Putamen (tissue), 1 donor: Measurements from ENCODE around the gene OR52N1.

Source experiments
- DNase-seq: peaks from one replicate; pipeline ENCODE4 v3.0.0-alpha.2; 2016; ENCODE audit warnings: low spot score

OR52N1 gene

GRCh38 chr11:5791165-5791564 is at the start of gene OR52N1:
TSS of gene OR52N1 (minus strand) at chr11:5791265. CDS start at chr11:5788816, 2,449 bp downstream.
- no peak for DNase-seq

DNA sequence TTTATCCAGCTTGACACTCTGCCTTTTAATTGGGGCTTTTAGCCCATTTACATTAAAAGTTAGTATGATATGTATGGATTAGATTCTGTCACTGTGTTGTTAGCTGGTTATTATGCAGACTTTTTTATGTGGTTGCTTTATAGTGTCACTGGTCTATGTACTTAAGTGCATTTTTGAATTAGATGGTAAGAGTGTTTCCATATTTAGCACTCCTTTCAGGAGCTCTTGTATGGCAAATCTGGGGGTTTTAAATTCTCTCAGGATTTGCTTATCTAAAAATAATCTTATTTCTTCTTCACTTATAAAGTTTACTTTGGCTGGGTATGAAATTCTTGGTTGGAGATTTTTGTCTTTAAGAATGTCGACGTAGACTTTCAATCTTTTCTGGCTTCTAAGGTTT is 46.6 kb upstream of the OR52N1 start:
- DNase-seq = no peak

DNA sequence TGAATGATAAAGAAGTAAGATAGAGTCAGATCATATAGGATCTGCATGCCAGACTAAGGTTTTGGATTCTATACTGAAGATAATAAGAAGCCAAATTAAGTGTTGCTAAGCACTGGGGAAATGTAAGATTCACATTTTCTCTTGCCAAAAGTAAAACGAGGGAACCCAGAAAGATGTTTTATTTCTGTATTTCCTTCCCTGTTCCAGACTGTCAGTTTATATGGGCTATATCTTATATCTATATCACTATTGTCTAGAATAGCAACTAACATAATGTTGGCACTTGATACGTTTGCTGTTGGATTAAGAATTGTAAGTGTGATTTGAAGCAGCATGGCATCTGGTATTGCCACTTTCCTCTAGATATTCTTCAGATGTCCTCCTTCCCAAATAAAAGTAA is 42.4 kb upstream of the OR52N1 start:
- DNase-seq = no peak

GRCh38 chr11:5831196-5831829 is 40.2 kb upstream of the OR52N1 start:
- no peak for DNase-seq

DNA sequence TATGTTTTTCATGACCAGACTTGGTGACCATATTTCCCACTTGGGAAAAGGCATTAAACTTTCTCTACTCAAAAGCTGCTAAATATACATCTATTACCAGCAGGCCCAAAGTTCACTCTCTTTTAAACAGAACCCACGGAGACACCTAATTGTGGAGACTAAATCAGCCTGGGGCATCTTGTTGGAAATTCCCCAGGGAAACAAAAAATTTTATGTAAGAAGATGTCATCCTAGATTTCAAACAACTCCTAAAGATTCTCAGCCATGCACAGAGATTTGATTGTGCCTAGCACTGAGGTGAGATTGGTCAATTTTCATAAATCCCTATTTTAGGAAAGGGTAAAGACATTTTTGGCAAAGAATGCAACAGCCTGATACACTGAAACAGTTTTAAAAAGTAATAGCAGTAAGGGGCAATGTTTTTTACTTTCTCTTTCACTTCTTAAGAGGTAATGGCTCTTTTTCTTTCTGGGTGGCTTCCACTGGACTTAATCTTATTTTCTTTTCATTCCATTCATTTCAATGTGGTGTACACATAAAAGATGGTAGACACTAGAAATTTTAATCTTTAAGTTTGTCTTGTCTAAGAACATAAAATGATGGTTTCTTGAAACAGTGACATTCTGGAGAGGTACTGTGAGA is 27.3 kb upstream of the OR52N1 start:
- DNase-seq = no peak

- DNase-seq = no peak
These were observed 24.5 kb upstream of the OR52N1 start for GRCh38 chr11:5815534-5815933.

GRCh38 chr11:5809905-5810795 is 19.1 kb upstream of the OR52N1 start:
- DNase-seq = no peak

- DNase-seq = no peak
These were observed 18.1 kb upstream of the OR52N1 start for GRCh38 chr11:5809122-5809519.

DNA sequence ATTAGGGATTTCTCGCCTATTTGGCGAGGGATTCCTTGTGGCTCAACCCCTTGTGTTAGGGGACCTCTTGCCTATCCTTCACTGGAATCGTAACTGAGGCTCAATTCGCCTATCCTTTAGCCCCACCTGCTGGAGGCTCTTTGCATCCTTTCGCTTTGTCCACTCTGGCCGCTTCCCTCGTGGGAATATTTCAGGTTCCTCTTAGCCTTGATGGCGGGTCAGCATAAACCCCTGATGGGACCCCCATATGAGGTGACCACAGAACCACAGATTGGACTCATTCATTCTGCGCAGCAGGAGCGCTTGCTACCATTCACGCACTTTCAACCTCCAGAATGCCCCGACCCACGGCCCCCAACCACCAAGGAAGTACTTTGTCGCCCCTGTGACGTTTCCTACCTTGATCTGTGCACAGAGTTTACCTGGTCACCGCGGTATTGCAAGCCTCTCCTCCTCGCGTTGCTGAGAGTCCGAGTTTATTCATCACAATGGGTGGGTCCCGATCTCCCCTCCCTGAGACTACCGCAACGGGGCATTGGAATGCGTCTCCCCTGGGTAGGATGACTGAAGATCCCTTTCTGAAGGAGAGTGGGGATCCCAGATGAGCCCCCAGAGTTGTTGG is 17.5 kb upstream of the OR52N1 start, which contains the start of gene OR52N2:
Gene OR52N2 (plus strand): TSS at position 425 of the 622 bp plus-strand sequence. CDS start 11,412 bp downstream, outside the sequence.
- peak; percentile 47 for DNase-seq

DNA sequence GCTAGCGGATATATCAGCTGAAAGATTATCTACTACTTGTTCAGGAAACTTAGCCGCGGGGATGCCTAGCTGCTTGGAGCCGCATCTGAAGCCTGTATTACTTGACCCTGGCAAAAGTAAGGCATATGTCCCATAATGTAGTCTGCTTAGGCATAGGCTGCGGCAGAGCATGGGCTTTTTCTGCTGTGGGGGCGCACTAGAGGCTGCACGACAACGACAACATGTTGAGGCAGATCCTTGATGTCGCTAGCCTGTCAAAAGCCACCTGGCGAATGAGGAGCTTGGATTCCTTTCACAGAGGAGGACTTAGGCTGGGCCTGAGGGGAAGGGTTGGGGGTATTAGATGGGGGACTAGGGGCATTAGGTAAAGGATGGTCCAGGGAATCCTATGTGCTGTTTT is 16.5 kb upstream of the OR52N1 start:
- DNase-seq = no peak

GRCh38 chr11:5803982-5804381 is 12.9 kb upstream of the OR52N1 start:
- no peak for DNase-seq

DNA sequence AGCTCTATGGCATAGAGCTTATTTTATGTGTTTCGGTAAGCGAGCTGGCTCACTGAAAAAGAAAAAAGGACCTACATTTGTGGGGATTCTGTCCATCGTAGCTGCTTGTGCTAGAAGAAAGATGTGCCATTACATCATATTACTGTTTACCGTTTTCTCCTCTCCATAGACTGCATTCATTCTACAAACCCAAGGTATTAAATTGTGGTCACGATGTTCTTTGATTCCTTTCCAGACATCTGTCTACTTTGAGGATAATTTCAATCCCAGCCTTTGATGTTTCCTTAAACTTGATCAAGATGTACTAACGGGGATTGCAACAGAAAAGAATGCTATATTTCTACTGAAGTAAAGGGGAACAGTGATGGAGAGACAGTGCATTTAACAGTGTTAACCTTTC is 5.5 kb upstream of the OR52N1 start:
- DNase-seq = no peak

GRCh38 chr11:5783255-5783654 is 7.8 kb downstream of the OR52N1 start, which contains the start of gene OR52N5:
TSS of gene OR52N5 (minus strand) at chr11:5783355. CDS start at chr11:5778634, 4,721 bp downstream.
- DNase-seq = no peak

- no peak for DNase-seq
These were observed 24.0 kb downstream of the OR52N1 start for GRCh38 chr11:5767056-5767455.

GRCh38 chr11:5753943-5754342 is 37.1 kb downstream of the OR52N1 start, which contains the start of gene OR52N4:
TSS of gene OR52N4 (plus strand) at chr11:5754243. CDS start at chr11:5754741, 498 bp downstream.
- DNase-seq = no peak

GRCh38 chr11:5749836-5750235 is 41.2 kb downstream of the OR52N1 start:
- DNase-seq = no peak

DNA sequence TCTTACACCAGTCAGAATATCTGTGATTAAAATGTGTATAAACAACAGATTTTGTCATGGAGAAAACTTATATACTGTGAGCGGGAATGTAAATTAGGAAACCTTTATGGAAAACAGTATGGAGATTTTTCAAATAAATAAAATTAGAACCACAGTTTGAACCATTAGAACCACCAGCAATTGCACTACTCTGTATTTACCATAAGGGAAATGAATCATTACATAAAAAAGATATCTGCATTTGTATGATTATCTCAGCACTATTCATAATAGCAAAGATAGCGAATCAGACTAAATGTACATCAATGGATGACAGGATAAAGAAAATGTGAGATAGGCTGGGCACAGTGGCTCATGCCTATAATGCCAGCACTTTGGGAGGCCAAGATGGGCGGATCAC is 44.5 kb downstream of the OR52N1 start:
- no peak for DNase-seq

DNA sequence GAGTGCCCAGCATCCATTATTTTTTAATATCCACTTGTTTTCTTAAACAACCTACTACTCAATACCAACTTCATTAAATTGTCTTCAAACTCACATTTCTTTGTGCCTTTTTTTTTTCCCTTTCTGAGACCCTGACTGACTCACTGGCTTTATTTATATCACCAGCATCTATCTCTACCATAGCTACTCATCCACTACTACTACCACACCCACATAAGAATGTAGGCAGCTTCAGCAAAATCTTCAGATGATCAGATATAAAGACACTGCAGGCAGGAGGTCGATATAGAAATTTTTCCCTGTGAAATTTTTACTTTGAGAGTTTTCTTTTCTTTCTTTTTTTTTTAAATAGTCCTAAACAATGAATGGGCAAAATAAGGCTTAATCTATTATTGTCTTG is 52.6 kb downstream of the OR52N1 start:
- no peak for DNase-seq

DNA sequence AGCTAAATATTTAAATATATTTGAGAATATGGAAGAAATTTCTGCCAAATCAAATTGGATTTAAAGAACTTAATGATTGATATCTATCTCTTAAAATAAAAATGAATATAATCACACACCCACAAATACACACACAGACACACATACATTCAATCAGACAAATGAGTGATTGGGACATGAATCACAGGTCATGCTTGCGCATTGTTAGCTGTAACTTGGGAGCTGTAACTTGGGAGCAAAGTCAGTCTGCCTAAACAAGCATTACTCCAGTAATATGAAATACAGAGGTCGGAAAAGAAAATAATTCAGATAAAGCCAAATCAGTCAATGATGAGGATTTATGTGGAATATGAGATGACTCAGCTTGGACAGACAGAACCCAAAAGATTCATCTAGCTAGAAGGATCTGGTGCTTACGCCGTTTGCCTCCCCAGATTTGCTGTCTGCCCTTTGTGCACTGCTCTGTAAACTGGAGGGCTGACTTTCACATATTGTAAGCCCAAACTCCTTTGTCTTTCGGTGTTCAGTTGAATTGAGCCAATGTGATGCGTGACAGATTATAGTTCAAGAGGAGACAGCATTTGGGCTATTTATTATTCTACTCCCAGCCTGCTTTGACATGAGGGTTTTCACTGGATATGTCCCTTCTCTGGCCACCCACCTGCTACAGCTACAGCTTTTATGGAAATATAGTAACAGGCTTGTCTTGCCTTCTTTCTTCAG is 53.2 kb downstream of the OR52N1 start:
- no peak for DNase-seq

DNA sequence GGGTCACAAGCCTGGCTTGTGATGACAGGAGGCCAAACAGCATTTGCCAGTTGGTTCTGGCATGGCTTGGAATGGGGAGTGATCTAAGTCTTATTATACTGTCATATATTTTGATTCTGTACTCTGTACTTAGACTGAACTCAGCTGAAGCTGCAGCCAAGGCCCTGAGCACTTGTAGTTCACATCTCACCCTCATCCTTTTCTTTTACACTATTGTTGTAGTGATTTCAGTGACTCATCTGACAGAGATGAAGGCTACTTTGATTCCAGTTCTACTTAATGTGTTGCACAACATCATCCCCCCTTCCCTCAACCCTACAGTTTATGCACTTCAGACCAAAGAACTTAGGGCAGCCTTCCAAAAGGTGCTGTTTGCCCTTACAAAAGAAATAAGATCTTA is 54.0 kb downstream of the OR52N1 start:
- DNase-seq = no peak
